HFF-Myc (cell line): ENCODE data around the gene ZIC5.

ENCODE experiments used
- DNase-seq: peaks from one replicate; pipeline ENCODE4 v3.0.0-alpha.2; 2011; ENCODE audit warnings: low read depth; ENCODE audit errors: extremely low read depth
- H3K4me3 ChIP-seq: replicated peaks from 2 replicates; pipeline ENCODE4 v1.5.1; 2011; ENCODE audit warnings: low read depth, mild to moderate bottlenecking, control low read depth, low read length
- CTCF ChIP-seq: IDR thresholded peaks from 2 replicates; pipeline ENCODE4 v1.5.1; 2012; ENCODE audit warnings: mild to moderate bottlenecking, low read depth, low read length, control low read depth; ENCODE audit errors: missing control alignments

ZIC5 gene

GRCh38 chr13:99968521-99969452 lies 2.8 kb downstream of the ZIC5 start:
- DNase-seq: no peak

GRCh38 chr13:99967869-99968520 lies 3.6 kb downstream of the ZIC5 start:
- no peak for TF ChIP-seq CTCF
- no peak overlapping the region for H3K4me3 ChIP-seq
- no peak for DNase-seq

More at GRCh38 chr13:99968521-99969452, 2.8 kb downstream of the ZIC5 start:
- H3K4me3 ChIP-seq: 0 out of 2 replicates have a peak overlapping the region, but pooled peaks have one; percentile 4
- no peak for TF ChIP-seq CTCF

GRCh38 chr13:99967498-99967868 lies 4.1 kb downstream of the ZIC5 start:
- TF ChIP-seq CTCF: no peak
- H3K4me3 ChIP-seq: no peak overlapping the region
- DNase-seq: no peak

- DNase-seq: no peak
- H3K4me3 ChIP-seq: no peak overlapping the region
- TF ChIP-seq CTCF: no peak
Observed at GRCh38 chr13:99966064-99966805, 5.3 kb downstream of the ZIC5 start.

GRCh38 chr13:99965329-99966000 lies 6.1 kb downstream of the ZIC5 start:
- no peak for DNase-seq
- no peak for TF ChIP-seq CTCF
- H3K4me3 ChIP-seq: no peak overlapping the region

- no peak overlapping the region for H3K4me3 ChIP-seq
- no peak for DNase-seq
- no peak for TF ChIP-seq CTCF
Observed at GRCh38 chr13:99963816-99964339, 7.7 kb downstream of the ZIC5 start.
